Fibroblast of pulmonary artery (primary cell): ENCODE data around the gene ALK.

ENCODE experiments used
- DNase-seq: peaks from one replicate; pipeline ENCODE4 v3.0.0-alpha.2; 2010; ENCODE audit warnings: low read depth
- H3K4me3 ChIP-seq: replicated peaks from 2 replicates; pipeline ENCODE4 v1.5.1; 2011; ENCODE audit warnings: low read depth, mild to moderate bottlenecking, control low read depth, low read length, moderate library complexity
- CTCF ChIP-seq: IDR thresholded peaks from 2 replicates; pipeline ENCODE4 v1.5.1; 2011; ENCODE audit warnings: mild to moderate bottlenecking, control low read depth, low read length, inconsistent platforms; ENCODE audit errors: missing control alignments

The ALK gene

GRCh38 chr2:29611850-29612249, 309.5 kb downstream of the ALK start:
- no peak for DNase-seq
- TF ChIP-seq CTCF: no peak
- no peak overlapping the region for H3K4me3 ChIP-seq

- TF ChIP-seq CTCF: no peak
- H3K4me3 ChIP-seq: no peak overlapping the region
- no peak for DNase-seq
Measured at GRCh38 chr2:29611261-29611660, 310.1 kb downstream of the ALK start.

GRCh38 chr2:29610569-29610968, 310.8 kb downstream of the ALK start:
- no peak for DNase-seq
- no peak overlapping the region for H3K4me3 ChIP-seq
- no peak for TF ChIP-seq CTCF

GRCh38 chr2:29607038-29607420, 314.4 kb downstream of the ALK start:
- TF ChIP-seq CTCF: no peak
- no peak for DNase-seq

GRCh38 chr2:29606104-29607037, 315.0 kb downstream of the ALK start:
- H3K4me3 ChIP-seq: no peak overlapping the region
- TF ChIP-seq CTCF: no peak
- DNase-seq: peak; percentile 91

More at GRCh38 chr2:29607038-29607420, 314.4 kb downstream of the ALK start:
- H3K4me3 ChIP-seq: no peak overlapping the region

- no peak for TF ChIP-seq CTCF
- H3K4me3 ChIP-seq: no peak overlapping the region
- no peak for DNase-seq
Measured at GRCh38 chr2:29603341-29603740, 318.0 kb downstream of the ALK start.

GRCh38 chr2:29601872-29602271, 319.5 kb downstream of the ALK start:
- TF ChIP-seq CTCF: no peak
- DNase-seq: no peak
- H3K4me3 ChIP-seq: no peak overlapping the region
